Measurements from ENCODE around the gene EPB41L4A.

The EPB41L4A gene

DNA sequence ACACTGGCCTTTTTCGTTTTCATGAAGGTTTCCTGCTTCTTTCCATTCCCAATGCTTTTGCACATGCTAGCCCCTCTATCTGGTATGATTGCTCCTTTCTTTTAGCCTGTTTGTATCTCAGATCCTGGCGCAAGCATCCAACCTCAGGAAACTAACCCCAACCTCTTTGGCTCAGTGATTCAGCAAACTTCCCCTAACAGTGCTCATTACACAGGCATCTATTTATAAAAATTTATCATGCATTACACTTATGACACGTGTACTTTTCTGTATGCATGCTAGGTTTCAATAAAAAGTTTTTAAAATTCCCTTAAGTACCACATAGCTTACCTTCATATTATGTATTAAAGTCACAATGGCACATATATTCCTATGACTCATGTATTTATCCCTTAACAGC, 218.9 kb downstream of the EPB41L4A start:
- no peak for DNase-seq

DNA sequence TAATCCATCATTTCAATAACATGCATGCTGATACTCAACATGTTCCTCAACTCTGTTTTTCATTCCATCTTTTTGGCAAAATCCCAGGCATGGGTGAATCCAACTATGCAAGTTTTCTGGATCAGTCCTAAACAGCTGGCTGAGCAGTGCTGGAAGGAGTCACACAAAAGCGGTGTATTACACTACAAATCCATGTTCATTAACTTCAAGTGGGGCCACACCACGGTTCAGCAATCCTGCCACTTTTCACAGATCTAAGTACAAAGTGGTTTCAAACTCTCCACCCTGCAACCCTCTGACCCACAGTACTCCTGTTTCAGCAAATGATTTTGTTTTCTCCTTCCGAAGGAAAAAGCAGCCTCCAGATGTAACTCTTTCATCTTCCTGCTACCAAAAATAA, 222.5 kb downstream of the EPB41L4A start:
- DNase-seq = no peak

DNA sequence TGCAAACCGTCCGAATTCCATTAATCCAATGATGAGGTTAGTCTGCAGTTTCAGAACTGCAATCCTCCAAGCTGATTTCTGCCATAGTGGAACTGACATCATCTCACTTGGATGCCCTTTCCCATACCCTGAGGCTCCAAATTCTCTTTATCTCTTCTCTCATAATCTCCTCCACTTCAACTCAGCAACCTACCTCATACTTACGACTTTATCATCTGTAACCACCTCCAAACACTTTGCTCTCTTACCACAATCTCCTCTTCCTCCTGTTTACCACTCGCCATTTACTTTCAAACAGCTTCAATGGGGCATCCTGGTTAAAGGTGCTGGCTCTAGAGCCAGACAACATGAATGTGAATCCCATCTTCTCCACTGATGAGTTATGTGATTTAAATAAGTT, 223.2 kb downstream of the EPB41L4A start:
- no peak for DNase-seq

DNA sequence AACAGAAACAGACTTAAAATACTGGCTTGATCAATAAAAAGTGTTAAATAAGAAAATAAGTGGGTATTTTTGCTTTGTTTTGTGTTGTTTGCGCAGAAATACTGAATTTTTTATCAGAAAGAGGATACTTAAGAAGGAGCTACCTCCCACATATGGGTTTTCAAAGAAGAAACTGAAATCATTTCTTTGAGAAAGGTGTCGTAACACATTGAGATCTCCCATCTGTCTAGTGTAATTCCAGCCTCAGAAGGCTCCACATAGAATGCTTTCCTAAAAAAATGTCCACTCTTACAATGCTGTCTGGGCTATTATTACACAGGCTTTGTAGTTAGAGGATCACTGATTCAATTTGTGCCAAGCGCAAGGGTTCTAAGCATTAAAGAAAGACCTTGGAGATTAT, 226.2 kb downstream of the EPB41L4A start:
- DNase-seq = no peak

DNA sequence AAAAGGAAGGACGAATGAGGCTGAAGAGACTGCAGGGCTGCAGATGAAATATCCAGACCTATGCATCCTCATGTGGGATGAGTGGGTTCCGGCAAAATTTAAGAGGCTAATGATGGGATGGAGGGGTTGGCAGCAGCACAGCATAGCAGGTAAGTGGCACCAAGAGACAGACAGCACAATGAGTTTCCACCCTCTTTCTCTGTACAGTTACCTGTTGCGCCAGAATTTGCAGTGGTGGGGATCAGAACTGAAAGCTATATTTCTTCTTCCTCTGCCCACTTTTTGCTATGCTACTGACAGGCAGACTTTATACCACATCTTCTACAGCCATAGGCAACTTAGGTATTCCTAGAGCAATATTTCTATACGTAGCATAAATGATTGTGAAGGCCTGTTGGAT, 227.0 kb downstream of the EPB41L4A start:
- no peak for DNase-seq

DNA sequence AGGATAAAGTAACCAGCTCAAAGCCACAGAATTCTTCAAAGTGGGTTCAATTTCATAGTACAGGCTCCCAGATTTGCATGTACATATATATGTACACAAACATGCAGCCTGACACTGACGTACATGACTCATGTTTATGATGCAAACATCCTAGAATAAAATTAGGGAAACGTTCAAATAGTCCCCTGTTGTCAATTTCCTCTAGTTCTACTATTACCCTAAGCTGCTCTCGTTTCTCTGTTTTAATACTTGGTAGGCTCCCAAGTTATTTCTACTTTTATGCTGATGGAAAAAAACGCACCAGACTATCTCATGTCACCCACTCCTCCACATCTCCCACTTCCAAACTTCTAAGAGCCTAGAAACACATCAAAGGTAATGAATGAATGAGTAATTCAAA, 229.7 kb downstream of the EPB41L4A start:
- DNase-seq = no peak

DNA sequence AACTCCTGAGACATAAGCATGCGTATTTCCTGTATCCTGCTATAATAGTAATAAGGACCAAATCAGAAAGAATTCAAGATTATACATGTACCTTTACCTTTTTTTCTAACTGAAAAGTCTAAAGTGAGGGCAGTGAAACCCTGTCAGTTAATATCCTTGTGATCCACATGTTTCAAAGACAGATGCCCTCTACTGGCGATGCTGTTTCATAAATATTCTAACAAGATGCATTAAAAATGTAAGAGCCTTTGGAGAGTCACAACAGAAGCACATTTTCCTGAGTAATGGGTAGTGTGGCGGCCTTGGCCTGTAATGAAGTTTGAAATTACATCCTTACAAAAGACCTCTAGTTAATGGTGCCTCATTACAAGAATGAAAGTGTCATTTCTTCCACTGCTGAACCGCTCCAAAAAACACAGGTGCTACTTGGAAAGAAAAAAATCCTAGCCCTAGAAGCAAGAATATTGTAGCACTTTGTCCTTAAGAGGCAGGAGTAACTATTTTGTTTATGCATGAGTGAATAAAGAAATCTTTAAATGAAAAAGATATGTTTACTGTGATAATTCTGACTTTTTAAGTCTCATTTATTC, 232.6 kb downstream of the EPB41L4A start:
- DNase-seq = no peak

DNA sequence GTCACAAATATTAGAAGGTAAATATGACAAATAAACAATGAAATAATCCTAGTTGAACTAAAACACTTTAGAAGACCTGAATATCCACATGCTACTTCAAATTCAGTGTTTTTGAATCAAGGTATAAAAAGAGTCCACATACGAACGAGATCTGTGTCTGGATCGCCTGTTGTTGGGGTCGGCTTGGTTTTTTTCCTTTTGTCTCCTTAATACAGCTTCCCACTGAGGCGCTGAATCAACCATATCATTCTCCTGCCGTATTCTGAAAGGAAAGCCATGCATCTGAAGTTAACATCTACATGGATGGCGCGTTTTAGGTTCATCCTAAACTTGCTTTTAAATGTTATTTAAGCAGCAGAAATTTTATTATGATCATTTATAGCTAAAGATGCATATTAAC, 235.2 kb downstream of the EPB41L4A start:
- DNase-seq = no peak

DNA sequence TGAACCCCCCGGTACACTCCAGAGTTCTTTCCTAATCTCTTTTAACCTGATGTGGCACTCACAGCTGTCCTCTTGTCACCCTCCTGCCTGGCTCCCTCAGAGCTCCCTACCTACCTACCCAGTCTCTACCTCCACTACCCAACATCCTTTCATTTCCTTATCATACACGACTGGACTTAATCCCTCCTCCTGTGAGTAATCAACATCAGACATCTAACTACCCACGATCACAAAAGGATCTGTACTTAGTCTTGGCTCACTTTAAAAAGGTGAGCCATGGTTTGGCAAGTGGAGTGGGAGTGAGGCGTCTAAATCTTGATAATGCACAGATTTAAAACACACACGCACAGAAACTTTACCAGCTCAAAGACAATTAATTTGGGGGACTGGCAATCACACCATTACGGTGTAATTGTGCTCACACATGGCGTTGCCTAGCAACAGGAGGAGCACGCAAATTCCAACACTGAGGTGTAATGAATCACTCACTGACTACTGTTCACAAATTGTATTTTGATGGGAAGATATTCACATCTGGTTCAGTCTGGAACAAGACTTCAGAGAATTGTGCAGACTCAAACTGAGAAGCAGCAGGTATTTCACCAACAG, 235.9 kb downstream of the EPB41L4A start:
- no peak for DNase-seq

DNA sequence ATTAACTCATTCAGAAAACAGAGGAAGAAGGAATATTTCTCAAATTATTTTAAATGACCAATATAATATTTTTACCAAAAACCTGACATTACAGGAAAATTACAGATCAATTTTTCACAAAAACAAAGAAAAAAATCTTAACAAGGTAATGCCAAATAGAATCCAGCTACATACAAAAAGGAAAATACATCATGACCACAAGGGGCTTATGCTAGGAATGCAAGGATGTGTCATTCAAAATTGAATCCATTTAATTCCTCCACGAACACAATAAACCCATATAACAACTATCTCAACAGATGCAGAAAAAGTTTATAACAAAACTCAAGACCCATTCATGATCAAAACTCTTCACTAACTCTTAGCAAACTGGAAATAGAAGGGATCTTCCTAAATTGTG, 239.8 kb downstream of the EPB41L4A start:
- DNase-seq = no peak

DNA sequence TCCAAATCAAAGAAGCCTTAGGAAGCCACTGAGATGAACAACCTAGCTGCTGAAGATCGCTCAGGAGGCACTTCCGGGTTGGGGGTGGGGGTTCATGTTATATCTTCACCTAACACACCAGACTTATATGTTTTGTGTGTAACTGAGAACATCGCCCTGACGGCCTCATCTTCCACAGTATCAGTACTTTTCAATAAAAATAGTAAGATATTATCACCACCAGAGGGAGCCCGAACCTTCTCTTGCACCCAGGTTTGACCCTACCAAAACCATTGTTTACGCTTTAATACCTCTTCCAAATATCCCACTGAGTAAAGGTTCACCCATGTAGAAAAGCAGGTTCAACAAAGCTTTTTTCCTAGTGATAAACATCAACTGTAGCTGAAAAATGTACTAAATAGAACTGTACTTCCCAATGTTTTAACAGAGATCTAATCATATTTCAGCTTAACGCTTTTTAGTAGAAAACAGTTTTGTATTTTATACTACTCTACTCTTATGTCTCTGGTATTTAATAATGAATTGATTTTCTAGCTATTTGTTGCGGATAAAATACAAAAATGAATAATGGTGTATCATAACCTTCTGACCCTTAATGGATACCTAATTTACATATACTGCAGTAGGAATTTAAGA, 244.0 kb downstream of the EPB41L4A start:
- no peak for DNase-seq

DNA sequence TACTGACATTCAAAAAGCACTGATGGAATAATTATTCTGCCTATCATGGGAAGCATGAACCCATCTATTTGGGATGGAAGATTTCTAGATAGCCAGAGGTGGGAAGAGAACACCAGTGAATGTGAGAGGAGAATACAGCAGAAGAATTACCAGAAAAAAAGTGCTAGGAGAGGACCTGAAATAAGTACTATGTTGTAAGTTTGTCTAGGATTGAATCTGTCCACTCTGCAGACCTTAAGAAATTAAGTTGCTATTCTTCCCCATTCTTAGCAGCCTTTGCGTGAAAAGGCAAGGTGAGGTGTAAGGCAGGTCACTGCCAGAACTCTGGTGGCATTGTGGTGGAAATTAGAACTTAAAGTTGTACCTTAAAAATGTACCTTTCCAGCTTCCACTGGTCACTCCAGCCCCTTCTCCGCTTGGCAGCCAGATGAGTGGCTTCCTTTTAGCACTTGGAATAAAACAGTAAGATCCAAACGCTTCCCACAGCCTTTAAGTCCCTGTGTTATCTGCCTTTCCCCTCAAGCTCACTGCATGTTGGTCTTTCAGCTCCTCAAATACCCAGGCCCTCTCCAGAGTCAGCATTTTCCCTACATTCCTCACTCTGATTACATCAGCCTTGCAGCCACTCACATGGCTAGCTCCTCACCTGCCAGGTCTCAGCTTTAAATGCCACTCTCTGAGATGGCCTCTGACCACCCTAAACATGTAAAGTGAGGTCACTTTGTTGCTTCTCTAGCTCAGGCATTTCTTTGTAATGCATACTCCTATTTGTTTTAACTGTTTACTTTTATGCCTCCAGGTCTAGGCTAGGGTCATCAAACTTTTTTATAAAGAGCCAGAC, 253.0 kb downstream of the EPB41L4A start:
- no peak for DNase-seq

DNA sequence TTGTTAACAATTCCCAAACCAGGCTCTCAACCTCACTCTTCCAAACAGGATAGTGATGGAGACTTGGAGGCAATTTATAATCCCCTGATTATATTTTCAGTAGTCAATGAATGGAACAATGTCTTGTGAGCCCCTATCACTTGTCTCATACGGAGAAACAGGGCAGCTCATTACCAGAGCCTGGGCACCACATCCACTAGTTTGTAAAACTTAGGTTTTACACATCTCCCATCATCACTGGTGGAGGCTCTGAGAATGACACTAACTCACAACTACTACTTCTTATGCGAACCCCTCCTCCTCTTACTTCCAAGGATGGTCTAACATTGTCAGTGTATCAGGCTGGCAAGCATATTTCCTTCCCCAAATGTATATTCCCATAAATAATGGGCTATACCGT, 253.7 kb downstream of the EPB41L4A start:
- no peak for DNase-seq

DNA sequence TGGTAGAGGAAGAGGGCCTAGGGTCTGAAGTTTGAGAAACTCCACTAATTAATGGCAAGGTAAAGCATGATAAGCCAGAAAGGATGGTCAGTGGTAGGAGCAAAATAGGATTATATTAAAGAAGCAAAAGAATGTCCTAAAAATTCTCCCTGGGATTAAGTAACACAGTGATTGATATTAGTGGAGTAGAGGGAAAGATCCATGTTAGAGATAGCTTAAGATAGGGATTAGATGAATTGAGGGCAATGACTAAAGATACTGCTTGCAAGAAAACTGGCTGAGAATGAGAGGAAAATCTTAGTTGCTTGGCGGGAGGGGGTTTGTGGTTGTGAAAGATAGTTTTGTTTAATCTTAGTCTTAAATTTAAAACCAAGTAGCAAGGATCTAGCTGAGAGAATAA, 255.6 kb downstream of the EPB41L4A start:
- no peak for DNase-seq

DNA sequence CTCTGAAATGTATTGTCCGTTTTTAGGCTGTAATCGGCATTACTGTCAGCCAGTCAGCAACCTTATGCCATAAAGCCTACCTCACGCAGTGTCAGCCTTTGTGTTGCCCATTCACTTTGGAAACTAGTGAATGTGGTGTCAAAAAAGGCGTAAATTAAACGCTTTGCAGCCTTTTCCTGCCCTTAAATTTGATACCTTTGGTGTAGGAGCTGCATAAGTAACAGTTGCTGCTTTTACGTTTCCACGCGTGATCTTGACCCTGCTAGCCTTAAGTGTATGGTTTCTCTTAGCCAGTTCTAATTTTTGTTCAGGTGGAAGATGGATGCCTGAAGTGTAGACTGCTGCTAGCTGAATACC, 257.7 kb downstream of the EPB41L4A start:
- DNase-seq = no peak

DNA sequence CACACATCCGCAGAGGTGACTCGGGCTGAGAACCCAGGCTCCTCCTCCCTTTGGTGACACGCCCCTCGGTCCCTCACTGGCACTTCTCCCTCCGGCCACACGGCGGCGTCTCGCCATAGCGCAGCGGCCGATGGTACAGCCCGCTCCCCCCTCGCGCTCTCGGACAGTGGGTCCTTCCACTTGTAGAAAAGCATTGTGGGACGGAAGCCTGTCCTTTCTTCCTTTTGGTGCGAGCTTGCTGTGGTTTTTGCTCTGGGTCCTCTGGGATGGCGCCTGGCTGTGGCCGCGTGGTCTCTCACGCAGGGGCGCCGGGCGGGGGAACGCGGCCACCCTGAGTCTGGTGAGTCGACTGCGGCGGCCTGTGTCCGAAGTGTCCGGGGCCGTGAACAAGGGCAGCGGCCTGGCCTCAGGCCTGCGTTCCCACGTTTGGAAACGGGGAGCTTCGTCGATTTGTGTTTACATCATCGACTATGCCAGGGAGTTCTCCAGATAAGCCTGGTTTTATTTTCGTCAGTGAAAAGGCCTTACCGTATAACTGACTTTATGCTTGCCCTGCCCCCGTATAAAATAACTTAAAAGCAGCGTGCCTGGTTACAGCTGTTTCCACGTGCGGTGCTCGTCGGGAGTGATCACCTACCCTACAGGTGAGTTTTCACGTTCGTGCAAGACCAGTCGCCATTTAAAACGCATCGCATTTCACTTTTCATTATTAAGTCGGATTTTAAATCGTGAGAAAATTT, 258.3 kb downstream of the EPB41L4A start:
- DNase-seq = peak; percentile 96

DNA sequence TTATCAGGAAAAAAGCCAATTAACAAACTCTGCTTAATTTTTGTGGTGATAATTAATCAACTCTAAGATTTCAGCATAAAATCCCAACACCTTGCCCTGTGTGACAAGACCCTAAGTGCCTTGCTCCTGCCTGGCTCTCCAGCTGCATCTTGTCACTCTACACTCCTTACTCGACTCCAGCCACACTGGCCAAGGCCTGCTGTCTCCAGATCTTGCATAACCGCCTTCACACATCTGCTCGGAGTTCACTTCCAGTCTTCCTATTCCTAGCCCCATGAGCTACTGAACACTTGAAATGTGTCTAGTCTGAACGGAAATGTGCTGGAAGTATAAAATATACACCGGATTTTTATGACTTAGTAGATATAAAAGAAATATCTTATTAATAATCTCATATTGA, 259.6 kb downstream of the EPB41L4A start:
- DNase-seq = no peak

DNA sequence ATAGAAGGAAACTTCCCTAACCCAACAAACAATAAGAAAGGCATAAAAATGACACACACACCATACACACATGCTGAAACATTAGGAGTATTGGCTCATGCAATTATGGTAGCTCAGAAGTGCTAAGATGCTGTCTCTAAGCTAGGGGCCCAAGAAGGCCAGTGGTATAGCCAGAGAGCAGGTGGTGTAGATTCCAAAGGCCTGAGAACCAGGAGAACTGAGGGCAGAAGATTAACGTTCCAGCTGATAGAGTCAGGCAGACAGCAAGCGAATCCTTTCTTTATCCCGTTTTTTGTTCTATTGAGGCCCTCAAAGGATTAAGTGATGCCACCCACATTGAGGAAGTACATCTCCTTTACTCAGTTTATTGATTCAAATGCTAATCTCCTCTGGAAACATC, 262.9 kb downstream of the EPB41L4A start:
- no peak for DNase-seq

DNA sequence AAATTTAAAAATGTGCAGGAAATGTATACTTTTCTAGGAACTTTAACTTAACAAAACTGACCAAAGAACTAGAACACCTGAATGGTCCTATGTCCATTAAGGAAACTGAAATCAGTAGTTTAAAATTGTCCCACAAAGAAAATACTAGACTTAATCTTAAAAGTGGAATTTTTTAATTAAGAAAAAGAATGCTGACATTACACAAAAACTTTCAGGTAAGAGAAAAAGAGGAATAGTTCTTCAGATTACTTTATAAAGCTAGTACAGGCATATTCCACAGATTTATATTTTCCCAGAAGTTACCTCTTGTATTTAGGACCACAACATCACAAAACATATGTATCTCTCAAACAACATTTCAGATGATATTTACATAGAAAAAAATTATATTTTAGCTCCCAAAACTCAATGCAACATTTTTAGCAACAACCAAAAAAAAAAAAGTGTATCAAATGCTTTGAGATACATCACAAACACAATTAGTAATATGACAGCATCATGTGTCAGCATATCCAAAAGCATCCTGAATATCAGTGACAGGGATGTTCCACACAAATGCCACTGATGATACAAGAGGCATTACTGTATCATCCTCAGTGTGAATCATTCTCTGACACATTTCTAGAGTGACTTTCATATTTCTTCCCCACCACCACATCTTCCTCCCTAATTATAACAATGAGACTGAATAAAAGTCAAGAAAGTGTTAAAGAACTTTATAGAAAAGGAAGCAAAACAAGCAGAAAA, 264.0 kb downstream of the EPB41L4A start:
- no peak for DNase-seq

DNA sequence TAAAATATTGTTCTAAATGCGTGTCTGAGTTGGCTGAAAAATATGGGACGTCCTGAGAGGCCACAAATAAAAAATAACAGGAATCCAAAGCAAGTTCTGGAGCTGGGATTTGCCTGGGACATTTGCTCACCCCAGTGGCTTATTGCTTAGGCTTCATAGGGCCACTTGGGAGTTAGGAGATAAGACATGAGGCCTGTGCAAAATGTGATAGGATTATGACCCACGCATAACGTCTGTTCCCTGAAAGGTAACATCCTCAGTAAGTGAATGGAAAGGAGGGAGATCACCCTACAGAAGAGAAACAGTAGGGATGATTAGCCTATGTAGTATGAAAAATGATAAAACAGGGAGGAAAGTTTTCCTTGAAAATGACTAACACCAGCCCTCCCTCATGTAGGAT, 269.4 kb downstream of the EPB41L4A start:
- DNase-seq = no peak

DNA sequence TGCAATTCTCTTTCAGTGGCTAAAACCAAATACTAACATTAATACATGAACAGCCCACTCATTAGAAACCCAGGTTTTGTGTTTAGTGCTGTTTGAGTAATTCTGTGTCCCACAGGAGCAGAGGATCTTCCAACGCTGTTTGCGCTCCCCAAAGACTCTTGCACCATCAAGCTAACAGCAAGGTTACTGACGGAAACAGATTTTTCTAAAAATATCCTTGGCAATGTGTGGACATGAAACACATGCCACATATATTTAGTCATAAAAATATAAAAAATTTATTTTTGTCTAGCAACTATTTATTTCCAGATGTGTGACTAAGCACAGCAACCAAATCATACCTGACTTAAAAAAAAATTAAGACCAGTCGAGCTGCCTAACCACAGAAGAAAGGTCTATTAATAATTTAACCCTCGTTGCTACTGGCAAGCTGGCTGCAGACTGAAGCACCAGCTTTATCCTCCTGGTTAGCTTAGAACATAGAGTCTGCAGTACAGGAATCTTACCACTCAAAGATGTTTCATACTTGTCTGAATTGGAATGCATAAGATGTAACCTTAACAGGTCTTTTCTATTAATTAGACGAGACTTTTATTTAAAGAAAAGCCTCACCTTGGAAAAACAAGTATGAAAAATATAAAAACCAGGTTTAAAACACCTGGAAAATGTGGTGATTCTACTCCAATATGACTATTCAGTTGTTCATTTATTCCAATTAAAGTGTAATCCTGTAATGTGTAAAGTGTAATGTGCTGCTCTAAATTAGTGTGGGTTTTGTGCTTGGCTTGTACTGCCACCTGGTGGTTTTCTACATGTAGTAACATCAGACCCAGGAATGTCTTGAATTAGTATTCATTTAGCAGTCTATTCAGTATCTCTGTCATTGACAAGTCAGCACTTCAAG, 272.5 kb downstream of the EPB41L4A start:
- DNase-seq = peak; percentile 65

Data from right forelimb (tissue), 1 donor.